Measurements from ENCODE around the gene ABHD1. TPM values are rescaled to one million over a fixed set of nuclear protein-coding genes. Genes with fewer than 3 reads are reported as not detected.
A peak's percentile ranks its signal among the peaks of the same experiment; 100 is the strongest.
"Not testable (repeated sequence)": the region's sequence is repeated elsewhere in the genome, so short reads cannot be mapped to it uniquely, and the experiment has no call there.

Gene ABHD1
- total RNA-seq, 1 donor from 2014 or later, result 1.1 TPM

DNA sequence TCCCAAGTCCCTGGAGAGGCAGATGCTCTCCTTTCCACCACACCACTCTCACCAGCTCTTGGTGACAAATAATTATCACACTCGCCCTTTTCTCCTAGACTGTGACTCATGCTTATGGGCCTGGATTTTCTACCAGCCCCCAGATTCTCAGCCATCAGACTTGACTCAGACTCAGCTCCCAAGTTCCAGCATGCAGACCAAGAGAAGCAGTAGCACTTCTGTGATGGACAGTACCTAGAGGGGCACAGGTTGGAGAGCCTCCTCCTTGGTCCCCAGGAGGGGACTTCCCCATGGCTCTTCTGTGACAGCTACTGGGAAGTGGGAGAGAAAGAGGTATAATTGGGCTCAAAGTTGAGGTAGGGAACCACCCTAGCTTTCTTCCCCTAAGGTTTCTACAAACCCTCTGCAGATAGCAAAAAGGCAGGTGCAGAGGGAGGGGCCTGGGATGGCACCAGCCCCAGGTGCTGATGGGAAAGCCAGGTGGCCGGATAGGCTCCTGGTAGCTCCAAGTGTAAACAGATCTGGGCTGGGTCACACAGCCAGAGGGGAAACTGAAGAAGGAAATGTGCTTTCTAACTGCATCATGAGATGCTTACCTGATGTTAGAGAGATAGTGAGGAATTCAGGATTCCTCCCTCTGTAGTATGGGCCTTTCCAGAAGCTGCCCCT, 29.3 kb downstream of the ABHD1 start:
- DNase-seq (ENCODE audit: low spot score), result no peak
- intact Hi-C loops (cut with DNase I), result no loop called here

DNA sequence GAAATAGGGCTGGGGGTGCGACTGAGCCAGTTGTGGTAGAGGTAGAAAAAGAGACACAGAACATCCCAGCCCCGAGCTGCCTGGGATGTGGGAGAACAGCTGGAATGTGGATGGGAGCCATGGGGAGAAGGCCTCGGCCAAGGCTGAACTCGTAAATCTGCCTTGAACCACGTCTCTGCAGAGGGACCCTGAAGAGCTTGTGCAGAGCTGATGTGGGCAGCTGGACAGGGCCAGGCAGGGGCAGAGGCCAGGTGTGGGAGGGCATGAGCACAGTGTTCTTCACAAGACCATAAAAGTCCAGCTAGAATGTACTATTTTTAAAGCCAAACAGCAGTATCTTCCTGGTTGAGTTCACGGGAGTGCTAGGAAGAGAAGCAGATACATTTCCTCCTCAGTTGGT, 30.9 kb downstream of the ABHD1 start:
- intact Hi-C loops (cut with DNase I), result no loop called here
- no peak for DNase-seq (ENCODE audit: low spot score)

DNA sequence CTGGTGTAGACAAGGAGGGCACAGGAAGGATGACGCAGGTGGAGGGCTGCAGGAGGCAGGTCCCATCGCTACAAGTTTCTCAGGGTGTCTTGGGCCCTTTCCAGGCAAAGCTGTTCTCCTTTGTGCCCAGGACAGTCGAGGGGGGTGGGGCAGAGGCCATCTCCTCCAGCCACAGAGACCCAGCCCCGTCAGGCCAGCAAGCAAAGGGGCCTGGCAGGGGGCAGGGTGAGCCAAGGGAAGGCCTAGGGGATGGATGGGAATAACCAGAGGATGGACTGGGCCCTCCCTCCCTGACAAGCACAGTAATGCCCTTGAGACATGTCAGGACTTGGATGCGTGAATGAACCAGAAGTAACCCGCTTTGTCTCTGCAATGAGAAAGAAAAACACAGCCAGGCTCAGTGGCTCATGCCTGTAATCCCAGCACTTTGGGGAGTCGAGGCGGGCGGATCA, 31.5 kb downstream of the ABHD1 start:
- intact Hi-C loops (cut with DNase I), result no loop called here
- no peak for DNase-seq (ENCODE audit: low spot score)

DNA sequence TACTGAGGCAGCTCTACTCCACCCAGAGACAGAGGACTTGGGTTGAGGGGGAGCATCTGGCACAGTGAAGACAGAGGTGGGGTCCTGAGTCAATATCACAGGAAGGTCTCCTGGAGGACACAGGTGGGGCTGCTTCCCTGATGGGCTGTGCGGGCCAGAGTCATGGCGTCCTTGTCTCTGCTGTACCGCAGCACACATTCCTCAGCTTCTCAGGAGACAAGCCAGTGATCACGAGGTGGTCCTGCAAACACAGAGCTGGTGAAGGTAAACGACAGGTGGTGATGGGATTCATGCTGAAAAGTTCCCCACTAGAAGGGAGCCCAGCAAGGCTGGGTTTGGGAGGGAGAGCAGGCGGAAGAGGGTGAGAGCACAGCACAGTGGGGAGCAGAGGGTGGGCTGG, 34.9 kb downstream of the ABHD1 start:
- intact Hi-C loops (cut with DNase I), result no loop called here

DNA sequence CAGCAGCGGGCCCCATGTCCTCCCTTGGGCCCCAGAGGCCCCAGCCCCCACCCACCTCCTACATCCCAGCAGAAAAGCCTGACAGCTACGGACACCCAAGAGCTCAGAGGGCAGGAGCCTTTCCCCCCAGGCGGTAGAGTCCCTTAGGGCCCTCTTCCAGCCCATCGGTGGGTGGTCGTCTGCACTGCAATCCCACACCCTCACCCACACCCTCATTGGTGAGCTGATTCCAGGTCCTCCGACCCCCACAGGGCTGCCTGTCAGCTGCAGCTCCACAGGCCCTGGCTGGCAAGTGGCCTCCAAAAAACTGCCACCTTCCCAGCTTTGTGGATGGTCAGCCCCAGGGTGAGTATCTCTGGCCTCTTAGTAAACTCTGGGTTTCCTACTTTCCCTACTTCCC, 35.7 kb downstream of the ABHD1 start:
- no peak for DNase-seq (ENCODE audit: low spot score)
- intact Hi-C loops (cut with DNase I), result no loop called here

More for the DNA sequence above, 34.9 kb downstream of the ABHD1 start:
- DNase-seq (ENCODE audit: low spot score), result no peak

DNA sequence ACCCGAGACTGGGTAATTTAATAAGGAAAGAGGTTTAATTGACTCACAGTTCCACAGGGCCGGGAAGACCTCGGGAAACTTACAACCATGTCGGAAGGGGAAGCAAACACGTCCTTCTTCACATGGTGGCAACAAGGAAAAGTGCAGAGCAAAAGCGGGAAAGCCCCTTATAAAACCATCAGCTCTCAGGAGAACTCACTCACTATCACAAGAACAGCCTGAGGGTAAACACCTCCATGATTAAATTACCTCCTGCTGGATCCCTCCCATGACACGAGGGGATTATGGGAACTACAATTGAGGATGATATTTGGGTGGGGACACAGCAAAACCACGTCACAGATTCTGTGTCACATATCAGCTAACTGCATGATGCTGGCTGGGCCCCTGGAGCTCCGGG, 36.6 kb downstream of the ABHD1 start:
- DNase-seq (ENCODE audit: low spot score), result no peak
- intact Hi-C loops (cut with DNase I), result no loop called here

DNA sequence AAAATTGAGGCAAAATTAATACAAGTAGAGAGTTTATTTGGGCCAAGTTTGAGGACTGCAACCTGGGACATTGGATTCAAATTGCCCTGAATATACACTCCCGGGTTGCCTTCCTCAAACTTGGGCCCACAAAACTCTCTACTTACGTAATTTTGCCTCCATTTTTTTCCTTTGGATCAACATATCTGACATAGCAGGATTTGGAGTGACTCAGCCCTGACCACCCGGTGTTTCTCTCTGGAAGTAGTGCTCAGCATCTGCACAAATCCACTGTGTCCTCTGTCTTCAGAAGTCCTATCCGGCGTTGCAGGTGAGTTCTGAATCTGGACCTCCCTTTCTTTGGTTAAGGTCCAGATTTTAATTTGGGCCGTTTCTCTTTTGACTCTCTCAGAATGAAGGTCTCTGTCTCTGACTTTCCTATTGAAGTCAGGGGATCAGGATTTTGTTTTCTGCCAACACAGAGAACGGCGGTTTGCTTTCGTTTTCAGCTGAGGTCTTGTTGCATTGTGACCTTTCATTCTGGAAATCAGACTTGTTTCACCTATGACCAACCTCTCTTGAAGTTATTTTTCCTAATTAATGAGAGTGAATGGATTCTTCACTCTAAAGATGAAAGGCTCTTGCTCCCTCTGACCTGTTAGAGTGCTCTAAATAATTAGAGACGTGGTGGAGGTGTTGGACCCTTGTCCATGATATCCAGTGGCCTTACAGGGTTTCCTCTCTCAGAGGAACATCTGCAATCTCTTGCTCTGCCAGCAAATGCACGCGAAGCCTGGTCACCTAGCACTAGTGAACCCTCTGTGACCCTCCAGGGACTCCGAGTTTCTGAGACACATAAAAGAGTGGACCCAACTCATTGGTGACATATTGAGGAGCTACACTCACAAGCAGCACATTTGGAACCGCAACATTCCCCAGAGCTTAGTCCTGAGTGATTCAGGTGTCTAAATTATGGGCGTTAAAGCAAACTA, 38.8 kb downstream of the ABHD1 start:
- intact Hi-C loops (cut with DNase I), result no loop called here
- DNase-seq (ENCODE audit: low spot score), result no peak

DNA sequence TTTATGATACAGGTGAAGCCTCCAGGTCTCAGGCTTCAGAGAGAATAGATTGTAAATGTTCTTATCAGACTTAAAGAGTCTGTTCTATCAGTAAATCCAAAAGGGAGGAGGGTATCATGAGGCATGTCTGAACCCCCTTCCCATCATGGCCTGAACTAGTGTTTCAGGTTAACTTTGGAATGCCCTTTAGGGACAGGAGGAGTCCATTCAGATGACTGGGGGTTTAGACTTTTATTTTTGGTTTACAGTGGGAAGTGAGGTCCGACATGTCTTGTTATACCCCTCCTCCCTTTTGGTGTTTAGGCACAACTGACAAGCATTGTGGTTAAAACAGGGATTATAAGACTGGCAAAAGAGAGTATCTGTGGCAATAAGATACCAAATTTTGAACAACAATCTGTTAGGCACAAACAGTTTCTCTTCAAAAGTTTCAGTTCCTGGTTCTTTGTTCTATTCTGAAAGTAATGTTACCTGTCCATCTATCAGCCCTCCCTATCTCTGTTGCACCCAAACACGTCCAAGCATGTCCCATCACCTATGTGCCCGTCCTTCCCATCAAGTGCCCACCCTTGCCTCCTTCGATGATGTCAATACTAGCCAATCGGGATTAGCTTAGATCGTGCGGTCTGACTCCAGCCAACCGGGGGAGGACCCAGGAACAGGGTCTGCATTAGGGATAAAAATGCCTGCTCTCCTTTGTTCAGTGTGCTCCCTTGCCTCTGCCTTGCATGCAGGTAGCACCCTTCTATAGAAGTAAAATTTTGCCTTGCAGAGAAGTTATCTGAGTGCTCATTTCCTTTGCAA, 41.5 kb downstream of the ABHD1 start:
- DNase-seq (ENCODE audit: low spot score), result no peak
- intact Hi-C loops (cut with DNase I), result no loop called here

DNA sequence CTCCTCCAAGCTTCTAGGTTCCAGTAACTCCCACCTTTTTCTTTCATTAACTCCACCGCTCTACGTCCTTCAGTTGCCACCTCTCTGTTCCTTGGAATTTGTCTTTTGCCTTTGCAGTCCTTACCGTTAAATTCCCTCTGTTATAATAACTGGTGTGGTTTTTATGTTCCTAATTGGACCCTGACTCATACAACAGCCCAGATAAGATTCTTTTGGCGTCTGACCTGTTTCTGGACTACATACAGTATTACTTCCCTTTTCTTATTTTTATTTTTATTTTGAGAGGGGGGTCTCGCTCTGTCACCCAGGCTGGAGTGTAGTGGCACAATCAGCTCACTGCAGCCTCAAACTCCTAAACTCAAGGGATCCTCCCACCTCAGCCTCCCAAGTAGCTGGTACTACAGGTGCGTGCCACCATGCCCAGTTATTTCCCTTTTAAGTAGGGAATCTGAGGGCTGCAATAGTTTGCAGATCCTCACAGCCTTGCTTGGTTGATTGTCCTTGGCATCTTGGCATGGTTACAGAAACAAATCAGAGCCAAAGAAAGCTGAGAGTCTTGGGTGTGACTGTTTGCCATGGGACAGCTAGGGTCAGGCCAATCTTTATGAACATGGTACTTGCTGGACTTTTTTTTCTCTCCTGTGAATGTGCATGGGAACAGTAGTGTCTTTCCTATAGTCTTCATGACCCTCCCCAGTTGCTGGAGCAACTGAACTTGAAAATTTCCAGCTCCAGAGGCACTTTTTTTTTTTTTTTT, 47.1 kb downstream of the ABHD1 start:
- intact Hi-C loops (cut with DNase I), result no loop called here
- DNase-seq (ENCODE audit: low spot score), result peak; percentile 26

DNA sequence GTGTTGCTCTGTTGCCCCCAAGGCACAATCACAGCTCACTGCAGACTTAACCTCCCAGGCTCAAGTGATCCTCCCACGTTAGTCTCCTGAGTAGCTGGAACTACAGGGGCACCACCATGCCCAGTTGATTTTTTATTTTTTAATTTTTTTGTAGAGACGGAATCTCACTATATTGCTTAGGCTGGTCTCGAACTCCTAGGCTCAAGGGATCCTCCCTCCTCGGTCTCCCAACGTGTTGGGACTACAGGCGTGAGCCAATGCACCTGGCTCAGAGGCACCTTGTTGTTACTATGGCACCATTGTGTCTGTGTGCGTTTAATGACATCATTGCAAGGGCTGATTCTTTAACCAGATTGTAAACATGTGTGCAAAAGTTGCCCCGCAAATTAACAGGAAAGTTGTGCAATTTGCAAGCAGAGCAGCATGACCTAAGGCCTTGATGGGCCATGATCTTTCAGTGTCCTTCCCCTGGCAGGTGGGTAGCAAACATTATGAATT, 47.8 kb downstream of the ABHD1 start:
- intact Hi-C loops (cut with DNase I), result no loop called here
- no peak for DNase-seq (ENCODE audit: low spot score)

DNA sequence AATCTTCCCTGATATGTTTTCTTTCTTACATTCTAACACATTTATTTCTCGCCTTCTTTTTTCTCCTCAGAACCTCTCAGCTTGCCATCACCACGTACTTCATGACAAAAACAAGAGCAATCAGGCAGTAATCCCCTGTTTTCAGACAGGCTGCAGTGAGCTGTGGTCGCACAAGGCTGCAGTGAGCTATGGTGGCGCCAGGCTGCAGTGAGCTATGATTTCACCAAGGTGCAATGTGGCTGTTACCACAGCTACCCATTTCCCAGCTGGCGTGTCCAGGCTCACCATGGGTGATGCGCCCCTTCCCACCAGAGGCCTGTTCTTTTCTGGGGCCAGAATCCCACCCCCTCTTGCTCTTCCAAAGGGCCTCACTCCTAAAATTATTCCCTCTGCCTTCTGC, 51.0 kb downstream of the ABHD1 start:
- no peak for DNase-seq (ENCODE audit: low spot score)
- intact Hi-C loops (cut with DNase I), result no loop called here

DNA sequence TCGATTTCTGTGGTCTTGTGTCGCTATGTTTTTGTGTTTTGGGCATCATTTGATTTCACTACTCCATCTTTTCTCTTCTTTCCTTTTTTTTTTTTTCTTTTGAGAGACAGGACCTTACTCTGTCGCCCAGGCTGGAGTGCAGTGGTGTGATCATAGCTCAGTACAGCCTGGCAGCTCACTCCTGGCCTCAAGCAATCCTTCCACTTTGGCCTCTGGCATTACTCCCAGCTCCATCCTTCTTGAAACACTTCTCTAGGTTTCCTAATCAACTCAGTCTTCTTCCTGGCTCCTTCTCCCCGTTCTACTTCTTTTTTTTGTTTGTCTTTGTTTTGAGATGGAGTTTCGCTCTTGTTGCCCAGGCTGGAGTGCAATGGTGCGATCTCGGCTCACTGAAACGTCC, 51.7 kb downstream of the ABHD1 start:
- no peak for DNase-seq (ENCODE audit: low spot score)
- intact Hi-C loops (cut with DNase I), result no loop called here

DNA sequence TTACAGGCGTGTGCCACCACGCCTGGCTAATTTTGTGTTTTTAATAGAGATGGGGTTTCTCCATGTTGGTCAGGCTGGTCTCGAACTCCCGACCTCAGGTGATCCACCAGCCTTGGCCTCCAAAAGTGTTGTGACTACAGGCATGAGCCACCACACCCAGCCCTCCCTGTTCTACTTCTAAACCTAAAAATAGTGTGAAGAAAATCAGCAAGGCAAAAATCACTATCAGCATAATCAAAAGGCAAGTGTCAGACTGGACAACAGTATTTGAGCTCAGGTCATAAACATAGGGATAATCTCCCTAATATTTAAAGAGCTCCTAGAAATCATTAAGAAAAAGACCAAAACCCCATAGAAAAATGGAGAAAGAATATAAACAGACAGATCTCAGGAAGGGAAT, 52.2 kb downstream of the ABHD1 start:
- intact Hi-C loops (cut with DNase I); DNase-seq (ENCODE audit: low spot score): not testable (repeated sequence)

DNA sequence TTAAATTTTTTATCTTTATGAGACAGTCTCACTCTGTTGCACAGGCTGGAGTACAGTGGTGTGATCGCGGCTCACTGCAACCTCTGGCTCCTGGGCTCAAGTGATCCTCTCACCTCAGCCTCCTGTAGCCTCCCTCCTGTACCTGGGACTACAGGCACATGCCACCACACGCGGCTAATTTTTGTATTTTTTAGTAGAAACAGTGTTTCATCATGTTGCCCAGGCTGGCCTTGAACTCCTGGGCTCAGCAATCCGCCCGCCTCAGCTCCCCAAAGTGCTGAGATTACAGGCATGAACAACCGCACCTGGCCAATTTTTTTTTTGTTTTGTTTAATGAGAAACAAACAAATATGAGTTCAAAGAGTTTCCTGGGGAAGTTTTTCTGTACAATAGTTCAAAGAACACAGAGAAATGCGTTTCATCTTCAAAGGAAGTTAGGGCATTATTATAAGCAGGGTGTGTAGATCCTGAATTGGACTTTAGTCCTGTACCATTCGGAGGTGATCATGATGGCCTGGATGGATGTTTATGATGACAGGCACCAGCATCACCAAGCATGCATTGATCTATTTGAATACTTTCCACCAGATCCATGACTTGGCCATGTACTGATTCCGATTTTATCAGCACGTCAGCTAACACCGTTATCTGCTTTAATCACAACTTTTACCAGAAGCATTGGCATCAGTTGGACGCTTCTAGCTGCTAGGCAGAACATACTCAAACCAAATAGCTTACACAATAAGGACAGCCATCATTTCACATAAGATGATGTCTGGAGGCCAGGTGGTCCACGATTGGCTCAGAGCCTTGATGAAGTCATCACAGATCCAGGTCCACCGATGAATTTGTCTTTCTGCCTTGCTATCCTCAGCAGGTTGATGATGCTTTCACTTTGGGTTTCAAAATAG, 54.1 kb downstream of the ABHD1 start:
- no peak for DNase-seq (ENCODE audit: low spot score)
- intact Hi-C loops (cut with DNase I), result no loop called here

DNA sequence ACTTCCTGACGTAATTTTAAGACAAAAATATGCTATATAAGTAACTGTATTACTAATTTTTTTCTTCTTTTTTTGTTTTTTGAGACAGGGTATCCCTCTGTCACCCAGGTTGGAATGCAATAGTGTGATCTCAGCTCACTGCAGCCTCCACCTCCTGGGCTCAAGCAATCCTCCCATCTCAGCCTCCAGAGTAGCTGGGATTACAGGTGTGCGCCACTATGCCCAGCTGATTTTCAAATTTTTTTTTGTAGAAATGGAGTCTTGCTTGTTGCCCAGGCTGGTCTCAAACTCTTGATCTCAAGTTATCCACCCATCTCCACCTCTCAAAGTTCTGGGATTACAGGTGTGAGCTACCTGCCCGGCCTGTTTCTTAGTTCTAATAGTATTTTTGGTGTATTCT, 54.9 kb downstream of the ABHD1 start:
- DNase-seq (ENCODE audit: low spot score), result no peak
- intact Hi-C loops (cut with DNase I), result no loop called here

DNA sequence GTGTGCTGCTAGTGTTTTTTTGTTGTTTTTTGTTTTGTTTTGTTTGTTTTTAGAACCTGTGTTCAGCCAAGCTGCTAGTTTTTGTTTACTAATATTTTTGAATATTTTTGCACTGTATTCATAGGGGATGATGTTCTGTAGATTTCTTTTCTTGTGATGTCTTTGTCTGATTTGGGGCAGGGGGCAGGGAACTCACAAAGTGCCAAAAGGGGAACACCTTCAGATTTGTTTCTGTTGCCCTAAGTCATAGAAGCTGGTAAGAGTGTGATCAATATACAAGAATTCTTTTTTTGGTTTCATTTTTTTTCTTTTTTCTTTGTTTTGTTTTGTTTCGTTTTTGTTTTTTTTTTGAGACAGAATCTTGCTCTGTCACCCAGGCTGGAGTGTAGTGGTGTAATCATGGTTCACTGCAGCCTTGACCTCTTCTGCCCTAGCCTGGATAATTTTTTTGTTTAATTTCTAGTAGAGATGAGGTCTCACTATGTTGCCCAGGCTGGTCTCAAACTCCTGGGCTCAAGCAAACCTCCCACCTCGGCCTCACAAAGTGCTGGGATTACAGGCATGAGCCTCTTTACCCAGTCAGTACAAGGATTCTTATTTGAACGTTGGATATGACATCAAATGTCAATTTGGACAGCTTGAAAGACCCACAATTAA, 55.9 kb downstream of the ABHD1 start:
- intact Hi-C loops (cut with DNase I), result no loop called here
- DNase-seq (ENCODE audit: low spot score), result no peak

All from cardiac septum (tissue), 1 donor.